GM13976 (cell line): ENCODE measurements around the gene MORF4L2.

ENCODE experiments used
- DNase-seq: peaks from one replicate; pipeline ENCODE4 v3.0.0; 2012; ENCODE audit warnings: low spot score
- CTCF ChIP-seq: IDR thresholded peaks from 2 replicates; pipeline ENCODE4 v1.5.1; 2012; ENCODE audit warnings: borderline replicate concordance, mild to moderate bottlenecking; ENCODE audit not compliant: insufficient read depth; ENCODE audit errors: extremely low read depth, missing control alignments, control extremely low read depth
- in situ Hi-C: fragments of 300-500 bp; cut with MboI; formaldehyde crosslinking; loops from one replicate; pipeline ENCODE4 v1.12.0; 2022; ENCODE audit warnings: low sequenced_read_pairs, mixed read lengths, inconsistent platforms; ENCODE audit not compliant: unreplicated experiment

Gene MORF4L2

GRCh38 chrX:103704863-103705262 is 18.4 kb upstream of the MORF4L2 start:
- DNase-seq = no peak
- in situ Hi-C loops = no loop called here
- TF ChIP-seq CTCF = no peak

- TF ChIP-seq CTCF = no peak
- in situ Hi-C loops = no loop called here
- no peak for DNase-seq
These were observed 12.7 kb upstream of the MORF4L2 start for GRCh38 chrX:103699243-103699642.

DNA sequence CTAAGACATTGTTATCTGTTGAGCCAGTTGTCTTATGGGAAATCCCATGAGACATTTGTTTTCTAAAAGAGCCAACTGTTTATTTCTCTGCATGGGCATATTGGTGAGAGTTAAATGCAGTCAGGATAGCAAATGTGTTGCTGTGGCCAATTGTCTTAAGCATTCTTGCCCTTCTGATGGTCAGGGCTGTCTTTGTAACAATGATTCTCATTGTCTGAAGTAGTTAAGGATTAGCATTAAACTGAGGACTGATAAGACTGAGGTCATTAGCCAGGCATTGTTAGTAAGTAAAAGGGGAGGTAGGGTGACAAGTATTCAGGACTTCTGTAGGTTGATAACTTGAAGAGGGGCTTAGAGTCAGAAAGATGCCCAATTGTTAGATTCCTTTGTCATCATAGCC is 11.2 kb upstream of the MORF4L2 start:
- TF ChIP-seq CTCF = no peak
- no peak for DNase-seq
- in situ Hi-C loops = no loop called here

DNA sequence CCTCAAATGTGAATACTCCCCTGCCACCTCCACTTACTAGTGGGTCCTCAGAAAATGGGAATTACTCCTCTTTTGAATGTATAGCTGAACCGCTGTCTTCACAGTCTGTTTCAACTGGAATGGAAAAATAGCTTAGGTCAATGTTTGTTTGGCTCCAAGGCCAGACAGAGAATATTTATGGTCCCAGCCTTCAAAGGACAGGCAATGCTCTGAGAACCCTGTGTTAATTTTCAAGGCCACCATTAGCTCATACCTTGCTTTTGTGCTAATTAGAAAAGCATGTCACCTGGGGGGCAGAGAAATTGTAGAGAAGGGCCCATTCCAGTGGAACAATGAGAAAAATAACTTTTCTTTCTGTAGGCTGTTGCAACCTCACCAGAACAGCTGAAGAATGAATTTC is 4.6 kb upstream of the MORF4L2 start:
- in situ Hi-C loops = no loop called here
- DNase-seq = no peak
- no peak for TF ChIP-seq CTCF

- TF ChIP-seq CTCF = peak; percentile 60
- peak; percentile 17 for DNase-seq
- in situ Hi-C loops = no loop called here
These were observed 2.4 kb upstream of the MORF4L2 start for GRCh38 chrX:103688946-103689345.

DNA sequence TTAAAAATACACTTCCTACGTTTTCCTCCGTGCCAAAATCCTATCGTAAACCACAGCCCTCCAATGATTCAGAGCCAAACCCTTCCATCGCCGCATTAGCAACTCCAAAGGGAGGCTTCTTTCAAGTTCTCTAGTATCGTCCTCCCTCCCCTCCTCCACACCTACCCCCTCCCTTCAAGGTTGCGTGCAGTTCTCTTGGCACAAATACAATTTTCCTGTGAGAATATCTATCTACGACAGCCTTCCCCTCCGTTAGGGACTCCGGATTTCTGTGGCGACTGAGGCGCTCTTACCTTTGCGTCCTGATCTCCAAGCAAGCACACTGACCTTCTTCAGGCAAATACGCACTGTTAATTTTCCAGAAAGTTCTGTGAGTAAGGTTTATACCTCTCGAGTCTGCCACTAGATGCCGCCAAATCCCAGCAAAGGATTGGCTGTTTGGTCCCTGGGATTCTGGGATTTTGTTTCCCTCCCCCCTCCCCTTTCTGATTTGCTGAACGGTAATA is 1.2 kb upstream of the MORF4L2 start:
- DNase-seq = peak; percentile 16
- in situ Hi-C loops = no loop called here
- TF ChIP-seq CTCF = peak; percentile 25
